PC-9 (cell line): ENCODE data around the gene HLX. TPM values are rescaled to one million over a fixed set of nuclear protein-coding genes. Genes with fewer than 3 reads are reported as not detected.

ENCODE experiments used
- BruUV-seq: library from RNA; stranded (reverse); fragments of 400-500 nt; replicated peaks from 2 replicates; lab custom pipeline; 2021; lab: Mats Ljungman, UMichigan
- CTCF ChIA-PET: fragments of 300-600 bp; sonication (Branson Sonifier 250); formaldehyde crosslinking; loops from one replicate; lab custom pipeline; 2022; ENCODE audit warnings: antibody characterized with exemption; lab: Charles Lee
- POLR2A ChIA-PET: fragments of 300-600 bp; sonication (Branson Sonifier 250); formaldehyde crosslinking; loops from one replicate; lab custom pipeline; 2022; ENCODE audit warnings: antibody characterized with exemption; ENCODE audit not compliant: unreplicated experiment; lab: Charles Lee
- DNase-seq, 2 experiments: peaks; one replicate each; pipeline versions ENCODE4 v3.0.0 to v3.0.0-alpha.2; 2015 to 2022; ENCODE audit warnings: mixed read lengths in 1 of 2
- H2AFZ ChIP-seq: fragments of 200-600 bp; sonication (generic); 2 replicates; pipeline ENCODE4 v1.8.1; 2017; ENCODE audit warnings: antibody characterized with exemption
- H3F3A ChIP-seq: fragments of 200-600 bp; sonication (generic); 2 replicates; pipeline ENCODE4 v1.8.1; 2017; ENCODE audit warnings: antibody characterized with exemption, mild to moderate bottlenecking, low read depth; ENCODE audit not compliant: insufficient read depth
- H3K27ac ChIP-seq: fragments of 200-600 bp; sonication (generic); 2 replicates; pipeline ENCODE4 v1.6.1; 2016; ENCODE audit warnings: mixed run types
- H3K27me3 ChIP-seq: fragments of 200-600 bp; sonication (generic); 2 replicates; pipeline ENCODE4 v1.6.1; 2016; ENCODE audit warnings: low read depth, mixed run types; ENCODE audit not compliant: insufficient read depth
- H3K36me3 ChIP-seq: fragments of 200-600 bp; sonication (generic); 2 replicates; pipeline ENCODE4 v1.6.1; 2016; ENCODE audit warnings: low read depth, mixed run types
- H3K4me1 ChIP-seq: fragments of 200-600 bp; sonication (generic); replicated peaks from 2 replicates; pipeline ENCODE4 v1.6.1; 2016; ENCODE audit warnings: mixed run types; ENCODE audit not compliant: insufficient read depth
- H3K4me2 ChIP-seq: fragments of 200-600 bp; sonication (generic); 2 replicates; pipeline ENCODE4 v1.6.1; 2017; ENCODE audit warnings: mixed run types
- H3K4me3 ChIP-seq: fragments of 200-600 bp; sonication (generic); 2 replicates; pipeline ENCODE4 v1.6.1; 2016; ENCODE audit warnings: mixed run types
- H3K79me2 ChIP-seq: fragments of 200-600 bp; sonication (generic); 2 replicates; pipeline ENCODE4 v1.6.1; 2017; ENCODE audit warnings: low read depth, mixed run types
- H3K9me2 ChIP-seq: fragments of 200-600 bp; sonication (generic); 2 replicates; pipeline ENCODE4 v1.8.1; 2017; ENCODE audit warnings: mild to moderate bottlenecking; ENCODE audit not compliant: insufficient read depth
- H3K9me3 ChIP-seq: fragments of 200-600 bp; sonication (generic); 2 replicates; pipeline ENCODE4 v1.8.1; 2016; ENCODE audit warnings: low read depth; ENCODE audit not compliant: insufficient read depth
- H4K20me1 ChIP-seq: fragments of 200-600 bp; sonication (generic); 2 replicates; pipeline ENCODE4 v1.8.1; 2017; ENCODE audit not compliant: insufficient read depth
- CTCF ChIP-seq: fragments of 200-600 bp; sonication (generic); conservative IDR thresholded peaks from 2 replicates; pipeline ENCODE4 v1.6.1; 2017; ENCODE audit warnings: mixed run types, antibody characterized with exemption, mild to moderate bottlenecking, moderate library complexity
- EZH2 ChIP-seq: fragments of 200-600 bp; sonication (generic); IDR thresholded peaks from 2 replicates; pipeline ENCODE4 v1.8.0; 2017; ENCODE audit warnings: antibody characterized with exemption, low read depth
- intact Hi-C: fragments of 100-400 bp; cut with micrococcal nuclease; formaldehyde crosslinking; loops from one replicate; pipeline ENCODE4 v1.10.0; 2022; ENCODE audit not compliant: unreplicated experiment
- total RNA-seq: library from RNA; stranded (reverse); gene quantifications from 2 replicates; pipeline ENCODE4 v1.2.3, GENCODE V29; 2021

The HLX gene
- total RNA-seq, 1 experiment from 2014 or later: 1.1 TPM

- H3K27me3 ChIP-seq: no peaks in the 10 kb centered on the region
- no TSS peak for BruUV-seq
- intact Hi-C loops: no loop called here
- POLR2A ChIA-PET: no interaction called here
- H3K4me1 ChIP-seq: no peaks in the 10 kb centered on the region
- no peaks in the 10 kb centered on the region for H3K9me2 ChIP-seq
- no peaks in the 10 kb centered on the region for H4K20me1 ChIP-seq
- H2AFZ ChIP-seq: no peak overlapping the region
- CTCF ChIA-PET: no interaction called here
- no peak overlapping the region for H3K4me2 ChIP-seq
- H3K79me2 ChIP-seq: no peaks in the 10 kb centered on the region
- H3K27ac ChIP-seq: no peak overlapping the region
- H3K36me3 ChIP-seq: no peaks in the 10 kb centered on the region
- TF ChIP-seq CTCF (no peak), EZH2 (no peak)
- H3F3A ChIP-seq: no peaks in the 10 kb centered on the region
- DNase-seq: no peak
- no peak overlapping the region for H3K4me3 ChIP-seq
- H3K9me3 ChIP-seq: no peaks in the 10 kb centered on the region
Measured at GRCh38 chr1:220921971-220922635, 42.9 kb downstream of the HLX start.

- intact Hi-C loops: no loop called here
- Histone ChIP-seq H3F3A (no peaks in the 10 kb centered on the region), H4K20me1 (no peaks in the 10 kb centered on the region), H3K4me1 (no peaks in the 10 kb centered on the region), H3K9me3 (no peaks in the 10 kb centered on the region), H2AFZ (no peak overlapping the region), H3K4me2 (no peak overlapping the region), H3K79me2 (no peaks in the 10 kb centered on the region), H3K27ac (no peak overlapping the region), H3K36me3 (no peaks in the 10 kb centered on the region), H3K27me3 (no peaks in the 10 kb centered on the region), H3K4me3 (no peak overlapping the region), H3K9me2 (no peaks in the 10 kb centered on the region)
- no TSS peak for BruUV-seq
- TF ChIP-seq EZH2: no peak
- TF ChIP-seq CTCF: no peak
- POLR2A ChIA-PET: no interaction called here
- CTCF ChIA-PET: no interaction called here
- no peak for DNase-seq
Measured at GRCh38 chr1:220922951-220923350, 43.7 kb downstream of the HLX start.

- no peak overlapping the region for H3K4me3 ChIP-seq
- POLR2A ChIA-PET: no interaction called here
- H3F3A ChIP-seq: no peaks in the 10 kb centered on the region
- intact Hi-C loops: no loop called here
- CTCF ChIA-PET: no interaction called here
- H3K36me3 ChIP-seq: no peaks in the 10 kb centered on the region
- no peaks in the 10 kb centered on the region for H3K4me1 ChIP-seq
- no peak for TF ChIP-seq EZH2
- TF ChIP-seq CTCF: no peak
- no peak overlapping the region for H2AFZ ChIP-seq
- no peaks in the 10 kb centered on the region for H3K9me2 ChIP-seq
- H3K9me3 ChIP-seq: no peaks in the 10 kb centered on the region
- H3K79me2 ChIP-seq: no peaks in the 10 kb centered on the region
- no TSS peak for BruUV-seq
- no peak overlapping the region for H3K27ac ChIP-seq
- no peak overlapping the region for H3K4me2 ChIP-seq
- H4K20me1 ChIP-seq: no peaks in the 10 kb centered on the region
- no peaks in the 10 kb centered on the region for H3K27me3 ChIP-seq
- no peak for DNase-seq
Measured at GRCh38 chr1:220924331-220924970, 45.2 kb downstream of the HLX start.
